ENCODE data around the gene SMC3. TPM values are rescaled to one million over a fixed set of nuclear protein-coding genes. Genes with fewer than 3 reads are reported as not detected.

Gene SMC3
- total RNA-seq, 2 experiments from 2014 or later = 46.8 to 48.0 TPM

DNA sequence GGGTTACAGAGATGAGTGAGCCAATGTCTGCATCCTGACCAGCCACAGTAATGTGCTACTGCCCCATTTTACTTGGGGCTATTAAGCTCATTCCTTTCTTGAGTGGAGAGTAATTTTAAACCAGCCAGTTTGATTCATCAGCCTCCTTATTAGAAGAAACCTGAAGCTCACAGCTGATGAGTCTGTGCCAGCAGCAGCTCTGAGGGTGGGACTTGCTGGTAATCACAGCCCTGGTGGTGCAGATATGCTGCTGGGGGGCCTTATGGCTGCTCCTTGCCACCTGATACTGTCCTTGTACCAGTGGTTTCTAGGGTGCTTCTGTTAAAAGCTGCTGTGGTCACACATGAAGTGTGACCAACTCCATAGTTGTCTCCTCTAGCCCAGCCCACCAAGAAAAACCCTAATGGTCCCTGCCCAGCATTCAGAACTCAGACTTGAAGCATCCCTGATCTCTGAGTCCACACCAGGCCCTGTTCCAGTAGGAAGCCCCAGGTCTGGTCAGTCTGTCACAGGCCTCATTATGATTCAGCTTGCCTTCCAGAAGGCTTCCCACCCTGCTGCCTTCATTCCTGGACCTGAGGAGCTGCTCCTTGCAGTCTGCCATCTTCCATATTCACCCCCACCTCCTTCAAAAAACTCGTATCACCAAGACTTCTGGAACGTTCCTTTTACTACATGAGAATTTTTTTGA, 47.7 kb downstream of the SMC3 start:
- Mint-ChIP-seq H3K4me3 (no peak overlapping the region), H3K27ac (no peak overlapping the region), H3K36me3 (ENCODE audit: low read depth) (no peaks in the 10 kb centered on the region), H3K27me3 (no peaks in the 10 kb centered on the region), H3K4me1 (ENCODE audit: low read depth) (peaks cover 10% of the 10 kb centered on the region), H3K9me3 (no peaks in the 10 kb centered on the region)
- no peaks in the 10 kb centered on the region for H3K36me3 ChIP-seq (ENCODE audit: insufficient read depth, low read length)
- H3K9me3 ChIP-seq (ENCODE audit: control insufficient read depth in 1 of 2, insufficient read depth in 1 of 2, low read length in 2 of 2) = no peaks in the 10 kb centered on the region
- intact Hi-C loops (cut with DNase I, micrococcal nuclease) = loop anchor here (10.0 kb wide), 5 partner anchors 130 to 1700 kb away; no protein-coding TSS in a partner anchor
- peaks cover 11% of the 10 kb centered on the region for H3K4me1 ChIP-seq (ENCODE audit: insufficient read depth, low read length)
- H3K27ac ChIP-seq (ENCODE audit: low read depth in 1 of 2, low read length in 2 of 2) = no peak overlapping the region
- TF ChIP-seq, protein P1, sequence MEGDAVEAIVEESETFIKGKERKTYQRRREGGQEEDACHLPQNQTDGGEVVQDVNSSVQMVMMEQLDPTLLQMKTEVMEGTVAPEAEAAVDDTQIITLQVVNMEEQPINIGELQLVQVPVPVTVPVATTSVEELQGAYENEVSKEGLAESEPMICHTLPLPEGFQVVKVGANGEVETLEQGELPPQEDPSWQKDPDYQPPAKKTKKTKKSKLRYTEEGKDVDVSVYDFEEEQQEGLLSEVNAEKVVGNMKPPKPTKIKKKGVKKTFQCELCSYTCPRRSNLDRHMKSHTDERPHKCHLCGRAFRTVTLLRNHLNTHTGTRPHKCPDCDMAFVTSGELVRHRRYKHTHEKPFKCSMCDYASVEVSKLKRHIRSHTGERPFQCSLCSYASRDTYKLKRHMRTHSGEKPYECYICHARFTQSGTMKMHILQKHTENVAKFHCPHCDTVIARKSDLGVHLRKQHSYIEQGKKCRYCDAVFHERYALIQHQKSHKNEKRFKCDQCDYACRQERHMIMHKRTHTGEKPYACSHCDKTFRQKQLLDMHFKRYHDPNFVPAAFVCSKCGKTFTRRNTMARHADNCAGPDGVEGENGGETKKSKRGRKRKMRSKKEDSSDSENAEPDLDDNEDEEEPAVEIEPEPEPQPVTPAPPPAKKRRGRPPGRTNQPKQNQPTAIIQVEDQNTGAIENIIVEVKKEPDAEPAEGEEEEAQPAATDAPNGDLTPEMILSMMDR (IDR thresholded peaks at IDR 0.05) = no peak
- ChIA-PET POLR2A (no interaction called here), CTCF (no interaction called here)
- DNase-seq (no peak), ATAC-seq (ENCODE audit: poor library complexity) (no peak)
- H3K27me3 ChIP-seq (ENCODE audit: control insufficient read depth in 1 of 2, insufficient read depth in 2 of 2, low read length in 2 of 2) = no peaks in the 10 kb centered on the region
- H3K4me3 ChIP-seq (ENCODE audit: low read length) = no peak overlapping the region

DNA sequence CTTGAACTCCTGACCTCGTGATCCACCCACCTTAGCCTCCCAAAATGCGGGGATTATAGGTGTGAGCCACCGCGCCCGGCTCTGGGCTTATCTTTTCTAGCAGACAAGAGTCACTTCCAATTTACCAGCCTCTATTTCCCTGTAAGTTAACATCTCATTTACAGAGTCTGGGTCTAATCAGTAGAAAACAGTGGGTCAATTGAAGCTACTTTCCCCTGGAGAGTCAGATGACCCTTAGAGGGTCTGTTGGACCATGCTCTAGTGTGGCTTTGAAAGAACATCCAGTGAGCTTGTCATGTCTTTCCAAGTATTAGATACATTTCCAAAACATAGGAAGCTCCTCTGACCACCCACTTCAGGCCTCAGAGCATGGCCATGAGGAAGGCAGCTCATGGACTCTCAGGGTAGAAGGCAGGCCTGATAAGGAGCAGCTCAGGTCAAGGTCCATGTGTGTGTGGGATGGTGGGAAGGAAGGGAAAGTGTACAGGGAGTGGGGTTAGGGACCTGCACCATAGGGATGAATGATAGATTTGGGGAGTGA, 49.1 kb downstream of the SMC3 start:
- H3K27ac Mint-ChIP-seq = no peak overlapping the region

DNA sequence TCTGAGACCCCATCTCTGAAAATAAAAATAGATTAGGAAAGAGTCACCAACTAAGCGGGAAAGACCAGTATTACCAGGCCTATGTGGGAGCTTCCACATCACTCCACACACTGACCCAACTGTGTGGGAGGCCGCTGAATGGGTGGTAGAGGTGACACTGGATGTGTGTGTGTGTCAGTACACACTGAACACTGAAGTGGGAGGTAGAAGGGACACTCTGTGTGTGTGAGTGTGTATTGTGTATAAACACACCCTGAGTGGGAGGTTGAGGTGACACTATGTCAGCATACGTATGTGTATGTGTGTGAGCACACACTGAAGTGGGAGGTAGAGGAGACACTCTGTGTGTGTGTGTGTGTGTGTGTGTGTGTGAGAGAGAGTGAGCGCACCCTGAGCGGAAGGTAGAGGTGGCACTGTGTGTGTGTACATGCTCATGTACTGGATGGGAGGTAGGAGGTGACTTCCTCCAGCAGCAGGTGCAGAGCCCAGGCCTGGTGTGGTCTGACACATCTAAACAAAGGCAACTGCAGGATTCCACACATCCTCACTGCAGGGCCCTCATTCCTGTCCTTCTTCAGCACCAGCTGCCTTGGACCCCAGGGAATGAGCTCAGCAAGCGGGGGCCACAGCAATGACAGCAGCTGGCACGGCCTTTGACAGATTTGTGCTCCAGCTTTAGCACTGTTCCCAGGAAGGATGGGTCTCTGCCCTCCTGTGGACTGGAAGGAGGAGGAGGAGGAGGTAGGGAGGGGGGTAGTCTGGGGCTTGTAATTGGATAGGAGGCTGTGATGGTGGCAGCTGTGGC, 50.1 kb downstream of the SMC3 start:
- Histone ChIP-seq H3K27ac (ENCODE audit: low read depth in 1 of 2, low read length in 2 of 2) (no peak overlapping the region), H3K9me3 (ENCODE audit: control insufficient read depth in 1 of 2, insufficient read depth in 1 of 2, low read length in 2 of 2) (no peaks in the 10 kb centered on the region), H3K4me3 (ENCODE audit: low read length) (no peak overlapping the region), H3K27me3 (ENCODE audit: control insufficient read depth in 1 of 2, insufficient read depth in 2 of 2, low read length in 2 of 2) (no peaks in the 10 kb centered on the region), H3K4me1 (ENCODE audit: insufficient read depth, low read length) (peaks cover 11% of the 10 kb centered on the region), H3K36me3 (ENCODE audit: insufficient read depth, low read length) (no peaks in the 10 kb centered on the region)
- TF ChIP-seq, protein P1 (IDR thresholded peaks at IDR 0.05) = no peak
- ChIA-PET POLR2A (no interaction called here), CTCF (no interaction called here)
- ATAC-seq (ENCODE audit: poor library complexity) (peak; percentile 86), DNase-seq (peak in 7 of 14 experiments; percentile 3 to 34 (median 24))
- intact Hi-C loops (cut with DNase I, micrococcal nuclease) = loop anchor here (10.0 kb wide), 5 partner anchors 127 to 1697 kb away; no protein-coding TSS in a partner anchor
- no peak overlapping the region for H3K27ac Mint-ChIP-seq
- H3K4me1 Mint-ChIP-seq (ENCODE audit: low read depth) = peaks cover 10% of the 10 kb centered on the region
- no peak overlapping the region for H3K4me3 Mint-ChIP-seq
- H3K36me3 Mint-ChIP-seq (ENCODE audit: low read depth) = no peaks in the 10 kb centered on the region
- H3K27me3 Mint-ChIP-seq = no peaks in the 10 kb centered on the region
- H3K9me3 Mint-ChIP-seq = no peaks in the 10 kb centered on the region

More for the DNA sequence above, 49.1 kb downstream of the SMC3 start:
- TF ChIP-seq, protein P1 (IDR thresholded peaks at IDR 0.05) = no peak
- H3K9me3 ChIP-seq (ENCODE audit: control insufficient read depth in 1 of 2, insufficient read depth in 1 of 2, low read length in 2 of 2) = no peaks in the 10 kb centered on the region
- ATAC-seq (ENCODE audit: poor library complexity) = no peak
- POLR2A ChIA-PET = no interaction called here
- DNase-seq = no peak
- H3K36me3 Mint-ChIP-seq (ENCODE audit: low read depth) = no peaks in the 10 kb centered on the region
- no peak overlapping the region for H3K4me3 ChIP-seq (ENCODE audit: low read length)
- no peaks in the 10 kb centered on the region for H3K27me3 Mint-ChIP-seq
- no peak overlapping the region for H3K27ac ChIP-seq (ENCODE audit: low read depth in 1 of 2, low read length in 2 of 2)
- H3K4me3 Mint-ChIP-seq = no peak overlapping the region
- peaks cover 11% of the 10 kb centered on the region for H3K4me1 ChIP-seq (ENCODE audit: insufficient read depth, low read length)
- H3K4me1 Mint-ChIP-seq (ENCODE audit: low read depth) = peaks cover 10% of the 10 kb centered on the region
- H3K27me3 ChIP-seq (ENCODE audit: control insufficient read depth in 1 of 2, insufficient read depth in 2 of 2, low read length in 2 of 2) = no peaks in the 10 kb centered on the region
- CTCF ChIA-PET = no interaction called here
- no peaks in the 10 kb centered on the region for H3K9me3 Mint-ChIP-seq
- no peaks in the 10 kb centered on the region for H3K36me3 ChIP-seq (ENCODE audit: insufficient read depth, low read length)
- intact Hi-C loops (cut with DNase I, micrococcal nuclease) = loop anchor here (10.0 kb wide), 5 partner anchors 128 to 1698 kb away; no protein-coding TSS in a partner anchor
